NCI-H2196 treated with DMSO at 0.1 percent for 48 hours (cell line): ENCODE measurements around the gene UBE3C.
"Not testable (repeated sequence)": the region's sequence is repeated elsewhere in the genome, so short reads cannot be mapped to it uniquely, and the experiment has no call there.

Experiments
- DNase-seq: peaks from one replicate; lab custom pipeline; 2025; ENCODE audit not compliant: unreplicated experiment; lab: John Stamatoyannopoulos, UW

Gene UBE3C

GRCh38 chr7:157138424-157139110, at the start of gene UBE3C:
TSS of gene UBE3C (plus strand) at chr7:157138926. CDS start at chr7:157139273, 347 bp downstream.
- DNase-seq: peak; percentile 73

- no peak for DNase-seq
These were observed 49.6 kb upstream of the UBE3C start for GRCh38 chr7:157089100-157089610.

GRCh38 chr7:157090485-157091165, 48.1 kb upstream of the UBE3C start:
- no peak for DNase-seq

- DNase-seq: no peak
These were observed 42.3 kb upstream of the UBE3C start for GRCh38 chr7:157096286-157097055.

GRCh38 chr7:157097056-157097329, 41.7 kb upstream of the UBE3C start:
- DNase-seq: no peak

- no peak for DNase-seq
These were observed 41.2 kb upstream of the UBE3C start for GRCh38 chr7:157097569-157097968.

DNA sequence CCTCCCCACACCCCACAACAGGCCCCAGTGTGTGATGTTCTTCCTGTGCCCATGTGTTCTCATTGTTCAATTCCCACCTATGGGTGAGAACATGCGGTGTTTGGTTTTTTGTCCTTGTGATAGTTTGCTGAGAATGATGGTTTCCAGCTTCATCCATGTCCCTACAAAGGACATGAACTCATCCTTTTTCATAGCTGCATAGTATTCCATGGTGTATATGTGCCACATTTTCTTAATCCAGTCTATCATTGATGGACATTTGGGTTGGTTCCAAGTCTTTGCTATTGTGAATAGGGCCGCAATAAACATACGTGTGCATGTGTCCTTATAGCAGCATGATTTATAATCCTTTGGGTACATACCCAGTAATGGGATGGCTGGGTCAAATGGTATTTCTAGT, 38.7 kb upstream of the UBE3C start:
- DNase-seq: not testable (repeated sequence)

DNA sequence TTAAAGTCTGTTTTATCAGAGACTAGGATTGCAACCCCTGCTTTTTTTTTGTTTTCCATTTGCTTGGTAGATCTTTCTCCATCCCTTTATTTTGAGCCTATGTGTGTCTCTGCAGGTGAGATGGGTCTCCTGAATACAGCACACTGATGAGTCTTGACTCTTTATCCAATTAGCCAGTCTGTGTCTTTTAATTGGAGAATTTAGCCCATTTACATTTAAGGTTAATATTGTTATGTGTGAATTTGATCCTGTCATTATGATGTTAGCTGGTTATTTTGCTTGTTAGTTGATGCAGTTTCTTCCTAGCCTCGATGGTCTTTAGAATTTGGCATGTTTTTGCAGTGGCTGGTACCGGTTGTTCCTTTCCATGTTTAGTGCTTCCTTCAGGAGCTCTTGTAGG, 35.1 kb upstream of the UBE3C start:
- not testable (repeated sequence) for DNase-seq

DNA sequence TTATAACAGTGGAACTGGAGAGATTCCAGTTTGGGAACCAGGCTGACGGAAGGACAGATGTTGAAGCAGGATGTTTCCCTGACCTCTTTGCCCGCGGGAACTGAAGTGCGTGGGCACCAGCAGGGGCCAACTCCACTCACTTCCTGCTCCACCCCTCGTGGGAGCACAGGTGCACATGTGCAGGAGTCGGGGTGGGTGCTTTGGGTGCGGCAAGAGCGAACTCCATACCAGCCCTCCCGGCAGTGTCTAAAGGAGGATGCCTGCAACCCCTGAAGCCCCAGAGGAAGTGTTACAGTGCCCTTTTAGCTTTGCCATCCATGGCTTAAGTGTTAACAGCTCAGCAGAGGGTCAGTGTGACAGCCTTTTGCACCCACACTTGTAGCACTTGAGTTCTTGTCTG, 27.4 kb upstream of the UBE3C start:
- DNase-seq: no peak

GRCh38 chr7:157112706-157113105, 26.0 kb upstream of the UBE3C start:
- DNase-seq: no peak

- DNase-seq: no peak
These were observed 25.1 kb upstream of the UBE3C start for GRCh38 chr7:157113607-157114006.

GRCh38 chr7:157116762-157117161, 22.0 kb upstream of the UBE3C start:
- DNase-seq: no peak

DNA sequence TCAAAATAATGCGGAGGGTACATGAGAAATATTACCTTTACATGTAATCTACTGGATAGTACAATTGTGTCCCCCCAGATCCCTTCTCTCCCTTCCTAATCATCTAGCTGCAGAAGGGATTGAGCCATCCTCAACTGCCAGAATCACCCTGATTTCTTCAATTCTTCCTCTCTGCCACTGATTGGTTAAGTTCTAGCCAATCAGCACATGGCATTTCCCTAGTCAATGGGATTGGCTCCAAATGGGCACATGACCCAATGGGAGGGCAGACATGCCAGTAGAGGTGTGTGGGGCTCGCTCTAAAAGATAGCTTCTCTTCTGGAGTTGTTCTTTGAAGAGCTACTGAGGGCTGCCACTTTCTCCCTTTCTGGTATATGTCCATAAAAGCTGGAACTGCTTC, 20.9 kb upstream of the UBE3C start:
- no peak for DNase-seq

DNA sequence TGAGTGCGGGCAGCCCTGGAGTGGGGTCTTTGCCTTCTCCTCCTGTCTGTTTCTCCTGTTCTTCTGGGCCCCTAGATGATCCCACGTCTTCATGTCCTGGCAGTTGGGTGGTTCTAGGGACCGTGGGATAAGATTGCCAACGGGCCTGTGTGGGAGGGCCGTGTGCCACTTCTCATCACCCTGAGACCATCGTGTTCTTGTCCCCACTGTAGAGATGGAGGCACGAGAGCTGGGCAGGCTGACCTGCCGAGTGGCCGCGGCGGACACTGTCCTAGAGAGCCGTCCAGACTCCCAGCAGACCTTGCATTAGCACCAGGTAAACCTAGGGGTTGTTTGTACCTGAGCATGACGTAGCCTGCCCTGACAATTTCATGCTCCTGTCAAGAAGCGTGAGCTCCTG, 18.5 kb upstream of the UBE3C start:
- no peak for DNase-seq

DNA sequence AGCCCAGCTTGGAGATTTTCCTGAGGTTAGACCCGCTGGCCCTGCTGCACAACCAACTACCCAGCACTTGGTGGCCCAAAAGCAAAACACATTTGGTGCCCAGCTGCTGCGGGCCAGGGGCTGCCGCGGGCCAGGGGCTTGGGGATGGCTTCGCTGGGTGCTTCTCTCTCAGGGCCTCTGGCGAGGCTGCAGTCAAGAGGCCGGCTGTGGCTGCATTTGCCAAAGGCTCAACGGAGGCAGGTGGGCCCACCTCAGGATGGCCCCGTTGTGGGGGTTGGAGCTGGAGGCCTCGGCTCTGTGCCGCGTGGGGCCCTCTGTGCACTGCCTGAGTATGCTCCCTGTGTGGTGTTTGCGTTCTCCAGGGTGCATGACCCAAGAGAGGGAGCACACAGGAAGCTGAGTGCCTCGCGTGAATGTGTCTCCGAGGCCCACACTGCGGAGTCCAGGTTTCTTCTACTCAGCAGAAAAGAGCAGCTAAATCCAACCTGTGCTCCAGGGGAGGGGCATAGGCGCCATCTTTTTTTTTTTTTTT, 17.5 kb upstream of the UBE3C start:
- DNase-seq: no peak

GRCh38 chr7:157122800-157123495, 15.8 kb upstream of the UBE3C start:
- no peak for DNase-seq

DNA sequence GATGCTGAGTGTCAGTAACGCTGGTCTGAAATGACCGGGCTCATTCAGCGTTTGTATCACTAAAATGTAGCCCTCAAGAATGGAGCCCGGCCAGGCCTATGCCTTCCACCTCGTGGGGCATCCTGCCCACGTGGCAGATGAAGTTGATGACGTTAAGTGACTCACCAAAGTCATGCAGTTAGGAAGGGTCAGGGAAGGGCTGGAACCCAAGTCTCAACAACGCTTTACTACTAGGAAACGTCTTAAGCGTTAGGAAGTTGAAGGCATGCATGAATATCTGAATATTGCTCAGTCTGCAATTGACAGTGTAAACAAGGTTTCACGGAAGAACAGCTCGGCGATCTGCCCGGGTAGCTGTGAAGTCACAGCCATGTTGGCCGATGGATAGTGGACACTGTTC, 14.0 kb upstream of the UBE3C start:
- DNase-seq: no peak

GRCh38 chr7:157125376-157126223, 13.1 kb upstream of the UBE3C start:
- no peak for DNase-seq

- no peak for DNase-seq
These were observed 11.8 kb upstream of the UBE3C start for GRCh38 chr7:157126921-157127320.

- DNase-seq: no peak
These were observed 9.5 kb upstream of the UBE3C start for GRCh38 chr7:157129200-157129599.
